CMK (cell line): ENCODE results near the gene GABRR1.

Source experiments
- DNase-seq: peaks from one replicate; pipeline ENCODE4 v3.0.0-alpha.2; 2010; ENCODE audit warnings: low read depth

The GABRR1 gene

GRCh38 chr6:89154131-89154530 lies 63.0 kb downstream of the GABRR1 start:
- no peak for DNase-seq

GRCh38 chr6:89148016-89148750 lies 69.0 kb downstream of the GABRR1 start:
- no peak for DNase-seq

- DNase-seq = no peak
Observed at GRCh38 chr6:89146718-89147700, 70.1 kb downstream of the GABRR1 start.

GRCh38 chr6:89145956-89146717 lies 71.0 kb downstream of the GABRR1 start, which contains the start of gene PM20D2:
Gene PM20D2 (plus strand): TSS chr6:89146055. CDS start chr6:89146145, 90 bp downstream.
- DNase-seq = no peak

GRCh38 chr6:89145091-89145955 lies 71.8 kb downstream of the GABRR1 start:
- no peak for DNase-seq

- DNase-seq = no peak
Observed at GRCh38 chr6:89144354-89144906, 72.7 kb downstream of the GABRR1 start.

- no peak for DNase-seq
Observed at GRCh38 chr6:89140347-89141156, 76.6 kb downstream of the GABRR1 start.

GRCh38 chr6:89139509-89140346 lies 77.4 kb downstream of the GABRR1 start:
- no peak for DNase-seq

GRCh38 chr6:89138173-89138572 lies 79.0 kb downstream of the GABRR1 start:
- no peak for DNase-seq

GRCh38 chr6:89134723-89135122 lies 82.4 kb downstream of the GABRR1 start:
- no peak for DNase-seq

- DNase-seq = no peak
Observed at GRCh38 chr6:89133981-89134380, 83.2 kb downstream of the GABRR1 start.

GRCh38 chr6:89132057-89132456 lies 85.1 kb downstream of the GABRR1 start:
- DNase-seq = no peak

GRCh38 chr6:89131599-89131998 lies 85.6 kb downstream of the GABRR1 start:
- no peak for DNase-seq

- DNase-seq = peak; percentile 65
Observed at GRCh38 chr6:89128256-89128671, 88.9 kb downstream of the GABRR1 start.
